CD4-positive, alpha-beta T cell (primary cell): Measurements from ENCODE around the gene CISH. TPM values are rescaled to one million over a fixed set of nuclear protein-coding genes. Genes with fewer than 3 reads are reported as not detected.

Experiments used
- ATAC-seq: fragments of 200-7000 bp; cut with Tn5 transposase; one replicate; pipeline ENCODE4 v1.10.0; 2022; ENCODE audit warnings: mild to moderate bottlenecking; ENCODE audit not compliant: poor library complexity
- CTCF ChIA-PET: fragments of 350-600 bp; sonication (Branson Sonifier 250); formaldehyde crosslinking; loops from one replicate; lab custom pipeline; 2021; ENCODE audit warnings: antibody characterized with exemption, inconsistent platforms; lab: Charles Lee
- POLR2A ChIA-PET: fragments of 350-600 bp; sonication (Branson Sonifier 250); formaldehyde crosslinking; loops from one replicate; lab custom pipeline; 2021; ENCODE audit warnings: antibody characterized with exemption, inconsistent platforms; lab: Charles Lee
- DNase-seq, 14 experiments: peaks; one replicate each; pipeline ENCODE4 v3.0.0-alpha.2; 2013 to 2020; ENCODE audit warnings: mixed read lengths in 2 of 14
- H3K27ac ChIP-seq, 2 donors: one replicate each; pipeline versions ENCODE4 v1.5.1 to v1.7.0; 2013; ENCODE audit warnings: low read length in 2 of 2, low read depth in 1 of 2, mild to moderate bottlenecking in 1 of 2
- H3K27me3 ChIP-seq, 2 experiments: 1 replicate in 1 of 2; 2 replicates in 1 of 2; pipeline versions ENCODE4 v1.6.1 to v1.7.0; 2013; ENCODE audit warnings: low read length in 2 of 2, control low read depth in 1 of 2, mild to moderate bottlenecking in 1 of 2, moderate library complexity in 1 of 2; ENCODE audit not compliant: insufficient read depth in 2 of 2, control insufficient read depth in 1 of 2
- H3K36me3 ChIP-seq: one replicate; pipeline ENCODE4 v1.6.1; 2013; ENCODE audit warnings: low read length, control low read depth; ENCODE audit not compliant: insufficient read depth
- H3K4me1 ChIP-seq: one replicate; pipeline ENCODE4 v1.6.1; 2013; ENCODE audit warnings: low read length, control low read depth; ENCODE audit not compliant: insufficient read depth
- H3K4me3 ChIP-seq: one replicate; pipeline ENCODE4 v1.5.1; 2013; ENCODE audit warnings: mild to moderate bottlenecking, low read length, moderate library complexity
- H3K9me3 ChIP-seq, 2 experiments: 1 replicate in 1 of 2; 2 replicates in 1 of 2; pipeline versions ENCODE4 v1.6.1 to v1.7.0; 2013; ENCODE audit warnings: low read length in 2 of 2, mild to moderate bottlenecking in 2 of 2, control low read depth in 1 of 2, moderate library complexity in 1 of 2; ENCODE audit not compliant: control insufficient read depth in 1 of 2, insufficient read depth in 1 of 2
- H3K27ac Mint-ChIP-seq: one replicate; pipeline ENCODE4 v1.8.0; 2020; ENCODE audit warnings: mixed read lengths
- H3K27me3 Mint-ChIP-seq: one replicate; pipeline ENCODE4 v1.8.0; 2021; ENCODE audit warnings: mixed read lengths
- H3K36me3 Mint-ChIP-seq: one replicate; pipeline ENCODE4 v1.8.0; 2021; ENCODE audit warnings: low read depth, mixed read lengths
- H3K4me1 Mint-ChIP-seq: one replicate; pipeline ENCODE4 v1.8.0; 2021; ENCODE audit warnings: low read depth, mixed read lengths
- H3K4me3 Mint-ChIP-seq: one replicate; pipeline ENCODE4 v1.8.0; 2020; ENCODE audit warnings: mild to moderate bottlenecking, mixed read lengths
- H3K9me3 Mint-ChIP-seq: one replicate; pipeline ENCODE4 v1.8.0; 2020; ENCODE audit warnings: mixed read lengths
- CTCF ChIP-seq: fragments of 200-600 bp; IDR thresholded peaks from one replicate; pipeline ENCODE4 v1.8.0; 2022; ENCODE audit warnings: antibody characterized with exemption, mild to moderate bottlenecking
- intact Hi-C, 2 experiments: fragments of 100-400 bp; cut with DNase I in 1 of 2; cut with micrococcal nuclease in 1 of 2; formaldehyde crosslinking; loops; one replicate each; pipeline versions ENCODE4 v1.15.1 to v1.9.0; 2023 to 2025; cut with DNase I, micrococcal nuclease
- total RNA-seq, 174 experiments: library from RNA in 2 of 174; stranded (reverse) in 2 of 174; gene quantifications; one replicate each; pipeline ENCODE4 v1.2.3 and lab custom pipeline; 2021 to 2026

The CISH gene
- total RNA-seq, 2 experiments from 2014 or later = 3.5 to 3.7 TPM

- H3K4me1 ChIP-seq = peaks cover 98% of the 10 kb centered on the region
- Mint-ChIP-seq H3K27ac (peak overlapping the region; percentile 67), H3K4me3 (peak overlapping the region; percentile 79), H3K4me1 (peaks cover 84% of the 10 kb centered on the region), H3K9me3 (no peaks in the 10 kb centered on the region), H3K27me3 (no peaks in the 10 kb centered on the region), H3K36me3 (peaks cover 7% of the 10 kb centered on the region)
- no peaks in the 10 kb centered on the region for H3K27me3 ChIP-seq
- H3K36me3 ChIP-seq = peaks cover 28% of the 10 kb centered on the region
- CTCF ChIA-PET = interaction anchor here (1.2 to 2.2 kb wide), 2 partner anchors 8 to 14 kb away, joined by 3 to 10 read pairs; no protein-coding TSS in a partner anchor
- intact Hi-C loops = loop anchor here in 1 of 2 experiments (2.0 to 5.0 kb wide), 2 partner anchors 47 to 1063 kb away; no protein-coding TSS in a partner anchor
- peak overlapping the region; percentile 8 for H3K4me3 ChIP-seq
- H3K9me3 ChIP-seq = no peaks in the 10 kb centered on the region
- ATAC-seq (peak; percentile 65), DNase-seq (peak in 5 of 14 experiments; percentile 36 to 71 (median 41))
- POLR2A ChIA-PET = interaction anchor here (0.9 to 1.8 kb wide), 4 partner anchors 51 to 761 kb away, joined by 3 to 5 read pairs (median 3); partner anchors contain the start of genes DOCK3, HEMK1 and MANF
- TF ChIP-seq CTCF = no peak
- peak overlapping the region; percentile 58 to 74 for H3K27ac ChIP-seq
Observed at GRCh38 chr3:50623840-50624474, 12.4 kb upstream of the CISH start.

- H3K4me3 ChIP-seq = no peak overlapping the region
- no peak for TF ChIP-seq CTCF
- CTCF ChIA-PET = no interaction called here
Observed at GRCh38 chr3:50622881-50623280, 11.3 kb upstream of the CISH start.

GRCh38 chr3:50620820-50621219, 9.2 kb upstream of the CISH start:
- Histone ChIP-seq H3K27ac (peak overlapping the region in 1 of 2 donors; percentile 72), H3K36me3 (peaks cover 16% of the 10 kb centered on the region), H3K9me3 (no peaks in the 10 kb centered on the region), H3K27me3 (no peaks in the 10 kb centered on the region), H3K4me3 (no peak overlapping the region), H3K4me1 (peaks cover 93% of the 10 kb centered on the region)
- CTCF ChIA-PET = interaction anchor here (3.3 kb wide), 1 partner anchor 32 kb away, joined by 8 read pairs; no protein-coding TSS in a partner anchor
- H3K9me3 Mint-ChIP-seq = no peaks in the 10 kb centered on the region
- no peaks in the 10 kb centered on the region for H3K27me3 Mint-ChIP-seq
- H3K4me3 Mint-ChIP-seq = peak overlapping the region; percentile 92
- TF ChIP-seq CTCF = no peak
- POLR2A ChIA-PET = interaction anchor here (0.8 to 1.7 kb wide), 3 partner anchors 10 to 32 kb away, joined by 3 to 5 read pairs (median 4); no protein-coding TSS in a partner anchor
- H3K4me1 Mint-ChIP-seq = peaks cover 77% of the 10 kb centered on the region
- intact Hi-C loops = loop anchor here in 1 of 2 experiments (5.0 kb wide), 1 partner anchor 1066 kb away; no protein-coding TSS in a partner anchor
- DNase-seq (peak in 2 of 14 experiments; percentile 39 to 50), ATAC-seq (no peak)
- H3K36me3 Mint-ChIP-seq = peaks cover 3% of the 10 kb centered on the region
- H3K27ac Mint-ChIP-seq = peak overlapping the region; percentile 84

More at GRCh38 chr3:50622881-50623280, 11.3 kb upstream of the CISH start:
- H3K4me3 Mint-ChIP-seq = no peak overlapping the region
- H3K27ac Mint-ChIP-seq = peak overlapping the region; percentile 67
- no peak for DNase-seq
- no peaks in the 10 kb centered on the region for H3K27me3 Mint-ChIP-seq
- Histone ChIP-seq H3K27me3 (no peaks in the 10 kb centered on the region), H3K4me1 (peaks cover 99% of the 10 kb centered on the region), H3K36me3 (peaks cover 21% of the 10 kb centered on the region), H3K27ac (peak overlapping the region; percentile 58 to 74), H3K9me3 (no peaks in the 10 kb centered on the region)
- H3K36me3 Mint-ChIP-seq = peaks cover 6% of the 10 kb centered on the region
- POLR2A ChIA-PET = interaction anchor here (1.2 to 1.8 kb wide), 2 partner anchors 54 to 762 kb away, joined by 3 to 5 read pairs; partner anchors contain the start of genes HEMK1 and MANF
- ATAC-seq = no peak
- no peaks in the 10 kb centered on the region for H3K9me3 Mint-ChIP-seq
- peaks cover 82% of the 10 kb centered on the region for H3K4me1 Mint-ChIP-seq
- intact Hi-C loops = loop anchor here in 1 of 2 experiments (2.0 to 5.0 kb wide), 2 partner anchors 48 to 1064 kb away; no protein-coding TSS in a partner anchor
